Inflammatory macrophage (primary cell): ENCODE results near the gene TTLL5.

Experiments
- DNase-seq, 2 donors: peaks; one replicate each; pipeline ENCODE4 v3.0.0-alpha.2; 2020 to 2022

TTLL5 gene

DNA sequence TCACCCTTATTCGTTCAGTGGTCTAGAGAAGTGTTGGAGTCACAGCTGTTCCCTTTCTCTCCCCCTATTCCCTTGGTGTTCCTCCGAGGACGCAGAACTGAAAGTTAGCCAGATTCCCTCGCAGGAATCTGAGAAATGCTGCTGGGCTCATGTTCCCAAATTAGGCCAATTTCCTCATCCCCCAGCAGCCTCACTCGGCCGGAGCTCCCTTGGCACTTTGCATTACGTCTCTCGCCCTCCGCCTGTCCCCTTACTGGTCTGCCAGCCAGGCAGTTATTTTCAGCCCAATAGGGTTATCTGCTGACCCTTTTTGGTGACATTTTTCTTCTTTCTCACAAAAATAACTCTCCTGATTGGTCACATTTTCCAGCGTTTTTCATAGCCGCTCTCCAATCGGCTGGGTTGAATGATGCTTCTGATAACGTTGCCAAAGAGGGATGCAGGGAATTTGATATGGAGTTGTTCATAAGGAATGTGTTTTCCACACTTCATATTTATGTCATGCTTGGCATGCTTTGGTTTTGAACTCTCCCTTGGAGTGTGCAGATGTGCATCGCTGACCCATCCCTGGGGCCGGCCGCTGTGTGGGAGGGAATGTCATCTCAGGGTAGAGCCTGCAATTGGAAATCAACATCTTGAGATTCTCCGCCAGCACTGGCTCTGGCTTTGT, 334.5 kb downstream of the TTLL5 start:
- DNase-seq, result no peak

DNA sequence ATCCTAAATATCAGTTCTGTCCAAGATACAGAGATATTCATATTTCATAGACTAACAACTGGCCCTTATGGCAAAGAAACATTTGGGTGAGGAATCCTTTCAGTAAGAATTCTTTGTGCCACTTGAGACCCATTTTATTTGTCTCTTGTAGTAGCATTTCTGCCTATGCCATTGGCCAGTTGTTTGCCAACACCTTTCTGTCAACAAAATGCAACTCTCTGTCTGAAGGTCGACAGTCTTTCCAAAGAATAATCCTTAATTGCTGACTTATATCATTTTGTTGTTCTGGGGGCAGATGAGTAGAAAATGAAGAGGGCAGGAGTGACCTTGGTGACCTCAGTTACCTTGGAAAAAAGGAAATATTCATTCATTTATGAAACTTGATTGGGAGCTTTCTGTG, 335.4 kb downstream of the TTLL5 start:
- DNase-seq, result no peak

DNA sequence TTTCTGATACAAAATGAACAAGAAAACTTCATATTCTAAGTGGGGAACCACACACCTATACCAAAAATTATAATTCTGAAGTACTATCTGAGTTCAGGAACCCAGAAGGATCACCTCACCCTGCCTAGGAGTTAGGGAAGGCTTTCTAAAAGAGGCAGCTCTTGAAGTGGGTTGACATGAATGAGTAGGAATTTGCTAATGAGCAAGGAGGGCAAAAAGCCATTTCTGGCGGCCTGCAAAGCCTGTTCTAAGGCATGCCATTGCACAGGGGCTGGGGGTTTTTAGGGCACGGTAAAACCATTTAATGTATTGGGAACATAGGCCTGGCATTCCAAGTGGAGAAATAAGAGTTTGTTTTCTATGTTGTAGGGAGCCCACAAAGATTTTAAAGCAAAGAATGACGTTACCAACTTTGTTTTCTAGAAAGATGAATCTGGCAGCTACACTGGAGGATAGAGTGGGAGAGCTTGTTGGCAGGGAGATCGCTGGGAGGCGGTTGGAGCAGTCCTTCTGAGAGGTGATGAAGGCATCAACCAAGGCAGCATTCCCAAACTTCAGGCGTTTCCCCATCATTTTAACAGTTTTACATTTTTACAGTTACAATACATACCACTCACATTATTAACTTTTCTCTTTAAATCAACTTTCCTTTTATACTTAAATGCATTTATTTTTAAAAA, 338.6 kb downstream of the TTLL5 start:
- no peak for DNase-seq

GRCh38 chr14:76002383-76002782, 341.3 kb downstream of the TTLL5 start:
- no peak for DNase-seq
